SIG-M5 treated with dmso at 0.1 percent for 504 hours (cell line): ENCODE measurements around the gene PHC2.

Source experiments
- DNase-seq: peaks from one replicate; lab custom pipeline; 2025; ENCODE audit not compliant: unreplicated experiment; lab: John Stamatoyannopoulos, UW

The PHC2 gene

DNA sequence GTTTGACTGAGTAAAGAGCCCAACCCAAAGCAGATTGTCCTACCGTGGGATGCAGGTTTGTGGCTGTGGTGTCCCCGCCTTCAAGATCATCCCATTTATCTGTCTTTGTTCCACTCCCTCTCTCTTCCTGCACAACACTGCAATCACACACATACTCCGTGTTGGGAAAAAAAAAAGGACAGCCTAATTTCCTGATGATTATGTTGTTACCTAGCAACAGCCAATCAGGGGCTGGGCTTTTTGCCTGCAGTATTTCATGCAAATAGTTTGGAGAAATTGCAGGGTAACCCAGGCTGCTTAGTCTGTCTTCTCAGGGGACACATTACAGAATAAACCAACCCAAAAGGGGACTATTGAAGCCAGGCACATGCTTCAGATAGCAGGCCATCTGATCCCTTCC is 38.3 kb downstream of the PHC2 start:
- no peak for DNase-seq

DNA sequence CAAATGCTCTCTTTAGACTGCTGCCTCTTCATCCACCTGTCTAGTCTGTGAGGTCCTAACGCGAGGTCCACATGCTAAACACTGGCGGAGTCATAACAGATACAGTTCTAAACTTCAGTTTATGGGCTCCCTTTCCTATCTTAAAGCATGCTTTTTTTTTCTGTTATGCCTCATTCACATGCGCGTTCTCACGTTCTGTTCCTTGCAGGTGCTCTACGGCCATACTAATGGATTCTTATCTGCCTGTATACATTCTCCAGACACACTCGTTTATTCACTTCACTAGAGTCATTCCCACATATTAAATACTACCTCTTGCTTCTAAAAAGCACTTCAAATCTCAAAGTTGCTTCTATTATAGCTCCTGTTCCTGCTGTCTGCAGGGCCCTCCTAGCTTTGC is 38.7 kb downstream of the PHC2 start:
- no peak for DNase-seq

DNA sequence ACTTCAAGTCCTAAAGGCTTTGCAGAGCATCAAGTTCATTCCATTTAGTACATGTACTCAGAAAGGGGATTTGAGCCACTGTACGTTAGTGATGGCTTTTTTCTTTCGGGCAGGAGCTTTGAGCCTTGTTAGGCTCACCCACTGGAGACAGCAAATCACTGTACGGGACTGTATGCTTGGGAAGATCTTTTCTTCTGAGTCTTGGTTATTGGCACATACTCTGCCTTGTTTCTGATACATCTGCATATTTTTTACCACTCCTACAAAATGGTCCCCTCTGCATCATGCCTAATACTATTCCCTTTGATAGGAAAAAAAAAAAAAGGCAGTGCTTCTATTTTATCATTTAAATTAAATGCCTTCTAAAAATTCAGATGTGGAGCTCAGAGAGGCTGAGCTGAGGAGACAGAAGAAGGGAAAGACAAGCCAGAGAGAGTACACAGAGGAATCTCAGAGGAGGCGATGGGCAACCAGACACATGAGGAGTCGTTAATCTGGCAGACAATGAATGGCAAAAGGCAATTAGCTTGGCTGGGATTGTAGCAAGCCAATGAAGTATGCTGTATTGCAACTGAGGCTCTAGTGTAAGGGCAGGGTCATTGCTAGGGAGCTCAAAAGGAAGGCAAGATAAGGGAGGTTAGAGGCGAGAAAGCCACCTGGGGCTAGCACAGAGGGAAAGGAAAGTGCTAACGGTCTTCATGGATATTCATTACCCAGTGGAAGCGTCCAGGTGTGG is 39.4 kb downstream of the PHC2 start:
- no peak for DNase-seq

DNA sequence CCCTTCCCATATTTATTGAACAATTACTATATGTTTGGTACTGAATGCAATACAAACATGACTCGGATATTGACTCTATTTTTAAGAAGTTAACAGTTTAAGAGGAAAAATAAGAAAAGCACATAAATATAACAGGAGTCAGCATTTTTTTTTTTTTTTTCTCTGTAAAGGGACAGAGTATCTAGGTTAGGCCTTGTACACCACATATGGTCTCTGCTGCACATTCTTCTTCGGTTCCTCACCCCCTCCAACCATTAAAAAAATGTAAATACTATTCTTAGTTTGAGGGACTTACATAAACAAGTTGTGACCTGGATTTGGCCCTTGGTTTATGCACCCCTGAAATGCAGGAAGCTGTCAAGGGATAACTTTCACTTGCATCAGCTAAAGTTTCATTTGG is 40.4 kb downstream of the PHC2 start:
- DNase-seq = no peak

DNA sequence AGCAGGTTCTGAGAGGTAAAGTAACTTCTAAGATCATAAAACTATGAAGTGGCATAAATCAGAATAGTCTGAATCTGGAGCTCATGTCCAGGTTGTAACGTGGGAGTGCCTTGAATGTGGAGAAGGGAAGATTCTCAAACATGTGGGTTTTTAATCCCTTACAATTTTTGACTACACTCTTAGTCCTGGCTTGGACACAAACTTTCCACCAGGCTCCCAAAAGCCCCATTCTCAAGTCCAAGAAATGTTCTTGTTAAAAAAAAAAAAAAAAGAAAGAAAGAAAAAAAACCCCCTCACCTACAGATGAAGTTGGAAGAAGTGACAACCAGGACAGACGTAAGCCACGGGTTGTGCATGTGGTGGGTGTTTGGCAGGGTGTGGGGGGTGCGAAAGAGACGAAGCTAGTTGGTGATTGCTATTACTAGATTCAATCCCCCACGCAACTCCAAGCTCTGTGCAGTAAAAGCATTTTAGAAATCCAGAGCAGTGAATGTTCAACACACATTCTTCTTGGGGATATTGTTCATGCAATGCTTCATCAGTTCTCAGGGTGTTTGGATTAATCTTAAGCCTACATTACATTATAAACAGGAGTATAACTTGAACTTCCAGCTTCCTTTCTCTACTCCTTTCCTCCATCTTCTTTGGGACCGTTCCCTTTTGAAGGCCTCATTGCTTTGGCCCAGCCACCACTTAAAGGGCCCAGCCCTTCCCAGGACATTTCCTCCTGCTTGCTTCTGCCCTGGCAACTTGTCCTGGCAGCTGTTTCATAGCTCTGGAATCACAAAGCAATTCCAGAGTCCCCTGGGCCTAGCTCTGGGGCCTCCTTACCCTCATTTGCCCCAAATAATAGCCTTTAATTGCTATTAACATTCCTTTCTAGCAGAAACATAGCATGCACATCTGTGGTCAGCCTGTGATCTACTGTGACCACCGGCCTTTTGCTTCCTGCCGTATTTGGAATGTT is 41.8 kb downstream of the PHC2 start:
- no peak for DNase-seq

DNA sequence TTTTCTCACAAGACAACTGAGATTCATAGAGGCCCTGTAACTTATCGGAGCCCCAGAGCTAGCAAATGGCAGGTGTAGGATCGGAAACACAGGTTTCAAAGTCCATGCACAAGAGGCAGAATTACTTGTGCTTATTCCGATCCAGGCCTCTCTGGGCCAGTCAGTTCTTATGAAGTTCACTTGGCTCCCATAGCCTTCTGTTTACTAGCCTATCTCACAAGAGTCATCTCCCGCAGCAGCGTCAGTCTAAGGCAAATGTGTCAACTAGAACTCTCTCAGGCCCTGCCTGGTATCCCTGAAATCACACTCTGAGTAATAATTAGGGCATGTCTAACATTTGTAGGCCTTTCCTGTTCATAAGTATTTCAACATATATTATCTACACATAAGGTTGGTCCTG is 43.3 kb downstream of the PHC2 start:
- DNase-seq = no peak

DNA sequence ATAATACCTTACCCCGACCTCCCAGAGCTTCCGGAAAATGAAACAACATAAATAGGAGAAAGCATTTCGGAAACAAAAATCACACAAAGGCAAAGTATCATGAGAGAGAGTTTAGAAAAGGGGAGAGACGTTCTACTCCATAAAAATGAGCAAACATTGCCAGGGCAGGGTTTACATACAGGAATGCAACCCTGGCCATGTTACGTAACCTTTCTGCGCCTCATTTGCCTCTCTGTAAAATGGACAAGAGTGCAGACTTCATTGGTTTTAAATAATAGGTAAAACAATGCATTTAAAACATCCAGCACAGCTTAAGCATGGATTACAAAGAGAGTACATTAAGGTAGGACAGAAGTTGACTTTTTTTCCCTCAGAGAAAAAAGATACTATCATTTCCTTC is 45.6 kb downstream of the PHC2 start:
- DNase-seq = no peak

DNA sequence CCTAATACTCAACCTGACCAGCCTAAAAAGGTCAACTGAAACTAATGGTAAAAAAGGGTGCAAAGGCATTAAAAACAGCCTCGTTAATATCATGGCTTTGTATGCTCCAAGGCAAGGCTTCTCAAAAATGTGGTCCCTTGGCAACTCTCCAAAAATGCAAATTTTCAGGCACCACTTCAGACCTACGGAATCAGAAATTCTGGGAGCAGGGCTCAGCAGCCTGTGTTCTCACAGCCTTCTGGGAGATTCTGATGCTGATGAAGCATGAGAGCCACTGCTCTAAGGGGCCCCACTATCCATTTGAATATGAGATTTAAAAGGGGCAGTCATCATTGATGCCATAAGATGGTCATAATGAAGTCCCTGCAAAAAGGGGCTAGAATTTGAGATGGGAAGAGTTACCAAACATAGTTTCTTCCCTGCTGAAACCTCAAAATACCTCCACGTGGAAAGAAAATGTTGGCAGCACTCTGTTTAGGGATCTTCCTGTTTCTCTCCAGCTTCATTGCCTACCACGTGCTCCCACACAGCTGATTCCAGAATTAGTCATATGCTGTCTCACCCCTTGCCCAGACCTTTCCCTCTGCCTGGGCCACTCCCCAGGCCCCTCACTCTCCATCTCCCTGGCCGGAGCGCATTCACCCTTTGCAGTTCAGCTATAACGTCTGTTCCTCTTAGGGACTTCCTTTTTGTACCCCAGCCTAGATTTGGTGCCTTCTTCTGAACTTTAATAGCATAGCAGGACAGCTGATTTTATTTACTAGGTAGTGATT is 46.7 kb downstream of the PHC2 start:
- DNase-seq = no peak

DNA sequence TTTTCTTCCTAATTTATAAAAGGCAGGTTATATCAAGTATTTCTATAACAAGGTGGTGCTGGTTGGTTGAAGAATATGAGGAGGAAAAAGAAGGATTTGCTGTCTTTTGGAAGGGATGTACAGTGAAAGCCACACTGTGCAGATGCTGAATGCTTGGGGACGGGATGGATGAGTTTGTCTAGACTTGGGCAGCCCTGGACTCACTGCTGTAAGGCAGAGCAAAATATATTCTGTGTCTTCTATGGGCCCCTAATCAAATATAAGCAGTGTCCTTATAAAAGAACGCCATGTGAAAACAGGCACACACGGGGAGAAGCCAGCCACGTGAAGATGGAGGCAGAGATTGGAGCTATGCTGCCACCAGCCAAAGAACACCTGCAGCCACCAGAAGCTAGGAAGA is 47.4 kb downstream of the PHC2 start:
- no peak for DNase-seq

DNA sequence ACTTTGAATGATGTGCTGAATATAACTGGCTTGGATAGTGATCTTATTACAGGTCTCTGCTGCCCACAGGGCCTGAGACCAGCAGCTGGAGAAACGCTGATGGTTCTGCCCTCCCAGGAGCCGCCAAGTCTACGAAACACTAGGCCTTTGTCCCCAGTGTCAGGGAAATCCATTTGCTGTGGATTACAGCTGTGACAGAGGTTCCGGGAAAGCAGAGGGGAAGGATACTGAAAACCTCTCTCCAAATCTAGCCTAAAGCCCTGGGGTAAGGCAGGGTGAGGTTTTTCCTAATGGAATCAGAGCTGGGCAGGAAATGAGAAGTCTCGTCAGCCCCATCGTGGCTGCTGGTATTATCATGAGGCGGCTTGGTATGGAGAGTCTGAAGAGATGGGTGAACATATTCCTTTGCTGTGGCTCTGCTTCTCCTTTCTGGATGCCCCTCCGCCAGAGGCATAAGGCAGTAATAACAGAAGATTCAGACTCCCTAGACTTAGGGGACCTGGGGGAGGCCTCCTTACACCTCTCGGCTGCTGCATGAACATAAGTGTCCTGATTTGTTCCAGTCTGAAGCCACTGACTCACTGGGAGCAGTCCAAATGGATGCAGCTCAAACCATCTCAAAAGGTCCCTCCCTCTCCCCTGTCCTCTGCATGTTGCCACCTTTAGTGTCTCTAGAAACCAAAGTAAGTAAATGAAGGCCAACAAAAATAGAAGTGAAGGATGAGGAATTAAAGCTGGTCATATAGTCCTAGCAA is 48.1 kb downstream of the PHC2 start:
- no peak for DNase-seq

DNA sequence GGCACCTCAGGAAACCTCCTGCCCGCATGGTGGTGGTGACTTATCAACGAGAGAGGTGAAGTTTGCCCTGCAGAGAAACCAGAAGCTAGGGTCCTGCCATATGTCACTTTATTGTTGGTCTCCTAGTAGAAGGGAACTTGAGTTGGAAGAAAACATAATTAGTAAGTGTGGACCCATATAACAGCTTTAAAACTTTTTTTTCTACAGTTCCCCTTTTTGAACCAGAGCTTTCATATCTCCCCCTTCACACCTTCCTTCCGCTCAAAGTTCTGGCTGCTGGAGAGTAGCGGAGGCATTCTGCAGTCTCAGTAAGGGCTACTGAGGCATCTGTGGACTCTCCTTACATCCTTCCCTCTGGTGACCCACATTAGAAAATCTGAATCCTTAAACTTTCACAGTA is 48.9 kb downstream of the PHC2 start:
- peak; percentile 24 for DNase-seq

DNA sequence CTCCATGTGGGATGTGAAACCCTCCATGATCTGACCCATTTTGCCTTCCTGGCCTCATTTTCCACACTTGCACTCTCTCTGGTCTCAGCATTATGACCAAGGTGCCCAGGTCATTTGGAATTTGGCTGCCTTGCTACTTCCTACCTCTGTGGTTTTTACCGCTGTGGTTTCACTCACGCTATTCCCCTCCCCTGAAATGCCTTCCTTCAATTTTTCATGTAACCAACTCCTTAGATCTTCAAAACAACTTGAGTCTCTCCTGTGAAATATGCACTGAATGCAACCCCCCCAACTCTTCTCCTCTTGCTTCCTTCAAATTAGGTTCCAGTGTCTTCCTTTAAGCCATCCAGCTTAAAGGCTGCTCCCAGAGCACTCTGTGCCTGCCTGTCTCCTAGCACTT is 50.1 kb downstream of the PHC2 start:
- no peak for DNase-seq

DNA sequence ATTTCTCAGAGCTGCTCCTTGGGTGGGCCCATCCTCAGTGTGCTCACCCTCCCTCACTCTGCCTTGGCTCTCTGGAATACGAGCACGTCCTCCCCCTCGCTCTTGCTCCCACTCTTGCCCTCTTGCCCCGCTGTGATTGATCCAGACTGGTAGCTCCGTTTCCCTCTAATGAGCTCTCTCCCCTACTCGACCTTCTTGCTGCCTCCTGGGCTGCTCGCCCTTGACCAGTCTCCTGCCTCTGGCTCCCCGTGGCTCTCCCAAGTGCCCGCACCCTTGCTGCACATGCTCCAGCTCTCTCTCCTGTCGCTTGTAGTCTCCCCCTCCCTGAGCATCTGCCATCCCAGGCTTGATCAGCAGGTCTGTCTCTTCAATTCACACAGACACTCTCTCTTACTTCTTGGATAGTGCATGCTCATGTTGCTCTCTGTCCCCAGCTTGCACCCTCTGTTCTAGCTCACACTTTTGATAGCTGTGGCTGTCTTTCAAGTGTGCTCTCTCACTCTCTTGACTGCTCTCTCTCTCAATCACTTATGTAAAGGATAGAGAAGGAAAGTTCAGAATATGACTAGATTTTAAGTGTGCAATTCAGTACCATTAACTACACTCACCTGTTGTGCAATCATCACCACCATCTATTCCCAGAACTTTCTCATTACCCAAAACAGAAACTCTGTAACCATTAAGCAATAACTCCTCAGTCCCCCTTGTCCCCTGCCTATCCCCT is 51.1 kb downstream of the PHC2 start:
- peak; percentile 26 for DNase-seq

DNA sequence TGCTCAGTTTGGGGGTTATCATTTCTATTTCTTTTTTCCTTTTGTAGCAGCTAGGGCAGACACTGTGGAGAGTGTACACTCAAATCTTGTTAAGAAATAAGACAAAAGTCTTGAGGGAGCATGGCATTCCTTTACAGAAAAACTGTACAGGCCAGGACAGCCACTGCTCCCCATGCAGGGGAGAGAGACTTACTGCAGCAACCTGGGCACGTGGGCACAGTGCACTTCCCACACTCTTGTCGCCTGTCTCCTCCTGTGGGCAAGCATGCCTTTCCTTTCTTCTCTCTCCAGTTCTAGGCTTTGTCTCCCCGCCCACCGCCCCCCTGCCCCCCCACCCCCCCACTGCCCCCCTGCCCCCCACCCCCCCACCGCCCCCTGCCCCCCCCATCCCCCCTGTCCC is 51.9 kb downstream of the PHC2 start:
- no peak for DNase-seq

DNA sequence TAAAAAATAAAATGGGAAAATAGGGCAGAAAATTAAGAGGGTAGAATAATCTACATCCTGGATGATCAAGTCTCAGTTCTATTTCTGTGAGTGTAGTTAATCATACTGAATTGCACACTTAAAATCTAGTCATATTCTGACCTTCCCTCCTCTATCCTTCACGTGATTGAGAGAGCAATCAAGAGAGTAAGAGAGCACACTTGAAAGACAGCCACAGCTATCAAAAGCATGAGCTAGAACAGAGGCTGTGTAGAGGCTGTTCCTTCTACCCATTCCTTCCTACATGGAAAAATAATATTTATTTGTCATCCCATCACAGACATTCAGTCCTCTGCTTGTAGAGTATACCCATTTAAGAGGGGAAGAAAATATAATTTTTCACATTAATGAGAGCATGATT is 52.4 kb downstream of the PHC2 start:
- no peak for DNase-seq

DNA sequence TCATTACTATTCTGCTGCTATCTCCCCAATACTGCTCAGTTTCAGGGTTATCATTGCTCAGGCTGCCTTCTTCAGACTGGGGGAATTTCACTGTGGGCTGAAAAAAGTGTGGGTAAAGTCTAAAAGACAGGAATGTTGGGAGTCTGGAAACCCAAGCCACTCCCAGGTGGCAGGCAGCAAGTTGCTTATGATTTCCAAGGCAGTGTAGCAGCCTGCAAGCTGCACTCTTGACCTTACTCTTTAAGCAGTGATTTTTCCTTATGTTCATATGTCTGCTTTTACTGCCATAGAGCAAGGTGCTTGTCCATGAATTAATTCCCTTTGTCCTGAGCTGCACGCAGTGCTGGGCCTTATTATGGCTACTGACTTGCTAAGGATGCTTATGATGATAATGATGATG is 53.1 kb downstream of the PHC2 start:
- no peak for DNase-seq

DNA sequence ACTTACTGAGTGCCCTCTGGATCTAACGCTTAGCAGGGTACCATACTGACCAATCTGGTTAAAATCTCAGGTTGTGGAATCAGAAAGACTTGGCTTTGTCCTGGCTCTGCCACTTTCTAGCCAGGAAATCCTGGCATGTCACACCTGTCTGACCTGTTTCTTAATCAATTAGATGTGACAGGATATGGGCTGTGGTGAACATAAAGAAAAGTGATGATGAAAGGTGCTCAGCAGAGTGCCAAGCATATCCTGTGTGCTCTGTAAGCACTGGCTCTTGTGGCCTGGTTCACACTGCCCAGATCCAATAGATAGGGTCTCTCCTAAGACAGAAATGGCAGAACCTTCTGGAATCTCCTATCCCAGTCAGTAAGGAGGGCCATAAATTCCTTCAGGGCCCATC is 53.9 kb downstream of the PHC2 start:
- DNase-seq = no peak

DNA sequence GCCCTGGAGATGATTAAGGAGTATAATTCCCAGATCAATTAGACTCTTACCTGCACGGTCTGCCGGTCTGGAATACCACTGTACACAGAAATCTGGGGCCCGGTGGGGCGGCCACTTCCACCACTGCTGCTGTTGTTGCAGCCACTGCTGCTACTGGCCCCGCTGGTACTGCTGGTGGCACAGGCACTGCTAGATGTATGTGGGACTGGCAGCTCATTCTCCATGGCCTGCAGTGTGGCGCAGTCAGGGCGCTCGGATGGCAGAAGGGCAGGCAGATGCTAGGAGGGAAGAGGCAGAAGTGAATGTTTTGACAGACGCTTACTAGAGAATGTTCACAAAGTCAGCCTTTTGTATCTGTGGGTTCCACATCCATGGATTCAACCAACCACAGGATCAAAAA is 55.6 kb downstream of the PHC2 start:
- no peak for DNase-seq

DNA sequence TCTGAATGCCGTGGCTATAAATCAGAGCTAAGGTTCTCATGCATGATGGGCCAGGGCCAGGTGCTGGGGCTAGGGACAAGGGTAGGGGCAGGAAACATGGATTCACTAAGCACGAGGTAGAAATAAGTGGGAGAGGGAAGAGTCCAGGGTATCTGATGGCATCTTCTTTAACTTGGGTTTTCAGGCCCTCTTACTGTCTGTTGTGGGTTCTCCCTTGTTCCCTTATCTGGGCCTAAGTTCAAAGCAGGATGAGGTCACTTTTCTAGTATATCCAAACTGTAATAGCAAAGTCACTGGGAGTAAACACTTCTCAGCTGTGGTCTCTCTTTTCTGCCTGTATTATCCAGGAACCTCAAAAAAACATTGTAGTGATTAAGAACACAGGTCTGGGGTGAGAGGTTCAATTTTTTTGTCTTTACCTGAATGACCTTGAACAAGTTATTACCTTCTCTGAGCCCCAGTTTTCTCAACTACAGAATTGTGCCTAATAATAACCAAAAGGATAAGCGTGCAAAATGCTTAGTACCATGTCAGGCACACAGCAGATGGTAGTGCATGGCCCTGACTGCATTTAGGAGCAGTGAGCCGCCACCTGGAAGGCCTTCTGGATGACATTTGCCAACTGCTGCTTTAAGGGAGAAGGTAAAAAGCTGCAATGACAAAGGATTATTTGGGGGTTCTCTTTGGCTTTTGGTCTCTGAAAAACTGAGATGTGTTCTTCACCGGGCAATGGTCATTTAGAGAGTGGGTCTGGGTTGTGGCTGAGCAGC is 56.4 kb downstream of the PHC2 start:
- DNase-seq = no peak

DNA sequence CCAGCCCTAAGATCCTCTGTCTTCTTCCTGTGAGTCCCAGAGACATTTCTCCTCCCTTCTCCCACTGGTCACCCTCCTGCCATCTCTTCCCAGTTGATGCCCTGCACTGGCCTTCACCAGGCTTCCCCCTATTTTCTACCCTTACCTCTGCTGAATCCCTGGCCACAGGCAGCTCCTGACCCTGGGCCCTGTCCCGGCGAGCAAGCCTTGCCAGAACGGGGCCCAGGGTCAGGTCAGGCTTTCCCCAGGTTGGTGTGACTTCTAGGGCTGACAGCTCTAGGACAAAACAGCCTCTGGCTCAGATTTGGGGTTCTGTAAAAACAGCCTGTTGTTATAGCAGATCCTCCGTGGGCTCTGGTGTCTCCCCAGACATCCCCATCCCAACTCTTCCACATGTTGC is 57.3 kb downstream of the PHC2 start:
- DNase-seq = no peak
